H1 (cell line): ENCODE results near the gene COL16A1. TPM values are rescaled to one million over a fixed set of nuclear protein-coding genes. Genes with fewer than 3 reads are reported as not detected.

Experiments used
- CTCF ChIA-PET: fragments of 300-600 bp; sonication (Branson Sonifier 250); formaldehyde crosslinking; loops from one replicate; lab custom pipeline; 2021; ENCODE audit not compliant: partially characterized antibody; lab: Charles Lee
- POLR2A ChIA-PET: fragments of 300-600 bp; sonication (Branson Sonifier 250); formaldehyde crosslinking; loops from one replicate; lab custom pipeline; 2021; ENCODE audit warnings: inconsistent platforms; ENCODE audit not compliant: partially characterized antibody; lab: Charles Lee
- DNase-seq, 2 experiments: peaks; one replicate each; pipeline versions ENCODE4 v3.0.0 to v3.0.0-alpha.2; 2010 to 2022; ENCODE audit warnings: low spot score in 2 of 2, low read depth in 1 of 2, mixed read lengths in 1 of 2
- FAIRE-seq: peaks from 2 replicates; lab custom pipeline; 2011; peaks lifted over from hg19 to GRCh38; lab: Jason Lieb, UNC
- H2AFZ ChIP-seq: 2 replicates; pipeline ENCODE4 v1.8.1; 2012; ENCODE audit warnings: low read length, inconsistent platforms
- H2AK5ac ChIP-seq: 2 replicates; pipeline ENCODE4 v1.6.1; 2013; ENCODE audit warnings: low read depth, low read length
- H2BK120ac ChIP-seq: replicated peaks from 2 replicates; pipeline ENCODE3; 2013; ENCODE audit warnings: low read depth, low read length, inconsistent platforms
- H2BK12ac ChIP-seq: 2 replicates; pipeline ENCODE4 v1.6.1; 2013; ENCODE audit warnings: low read depth, low read length
- H2BK15ac ChIP-seq: 2 replicates; pipeline ENCODE4 v1.6.1; 2013; ENCODE audit warnings: low read length
- H2BK20ac ChIP-seq: 2 replicates; pipeline ENCODE4 v1.6.1; 2013; ENCODE audit warnings: low read length
- H2BK5ac ChIP-seq: 2 replicates; pipeline ENCODE4 v1.6.1; 2013; ENCODE audit warnings: low read depth, low read length
- H3K14ac ChIP-seq: 2 replicates; pipeline ENCODE4 v1.6.1; 2013; ENCODE audit warnings: inconsistent platforms; ENCODE audit not compliant: insufficient read length
- H3K18ac ChIP-seq: 2 replicates; pipeline ENCODE4 v1.6.1; 2013; ENCODE audit warnings: low read length; ENCODE audit errors: extremely low read depth
- H3K23ac ChIP-seq: 2 replicates; pipeline ENCODE4 v1.6.1; 2013; ENCODE audit warnings: inconsistent platforms; ENCODE audit not compliant: insufficient read length
- H3K23me2 ChIP-seq: 2 replicates; pipeline ENCODE4 v1.6.1; 2013; ENCODE audit warnings: low read depth, low read length
- H3K27ac ChIP-seq: 2 replicates; pipeline ENCODE4 v1.6.1; 2011; ENCODE audit warnings: low read depth, low read length, inconsistent platforms
- H3K27me3 ChIP-seq, 4 experiments: replicated peaks in 1 of 4; 1 replicate in 1 of 4; 2 replicates in 3 of 4; pipeline versions ENCODE4 v1.6.1 to v1.8.1; 2011 to 2013; ENCODE audit warnings: low read length in 3 of 4, mild to moderate bottlenecking in 3 of 4, inconsistent platforms in 2 of 4, mixed read lengths in 2 of 4, moderate library complexity in 1 of 4; ENCODE audit not compliant: control insufficient read depth in 3 of 4, insufficient read depth in 3 of 4; ENCODE audit errors: extremely low read depth in 1 of 4
- H3K36me3 ChIP-seq, 4 experiments: 2 replicates each; pipeline versions ENCODE4 v1.6.1 to v1.8.1; 2011 to 2013; ENCODE audit warnings: mild to moderate bottlenecking in 4 of 4, low read length in 3 of 4, moderate library complexity in 2 of 4, control low read depth in 1 of 4, inconsistent platforms in 1 of 4; ENCODE audit not compliant: insufficient read depth in 4 of 4, control insufficient read depth in 2 of 4
- H3K4ac ChIP-seq: replicated peaks from 2 replicates; pipeline ENCODE3; 2013; ENCODE audit warnings: low read length, low read depth, mixed read lengths, inconsistent platforms; ENCODE audit not compliant: insufficient read length
- H3K4me1 ChIP-seq, 4 experiments: replicated peaks in 1 of 4; 1 replicate in 1 of 4; 2 replicates in 3 of 4; pipeline versions ENCODE4 v1.6.1 to v1.8.1; 2011 to 2013; ENCODE audit warnings: low read length in 3 of 4, inconsistent platforms in 2 of 4, mixed read lengths in 1 of 4; ENCODE audit not compliant: insufficient read depth in 4 of 4, control insufficient read depth in 3 of 4
- H3K4me2 ChIP-seq, 2 experiments: 2 replicates each; pipeline versions ENCODE4 v1.6.1 to v1.8.1; 2011 to 2013; ENCODE audit warnings: low read depth in 2 of 2, low read length in 2 of 2, control low read depth in 1 of 2, inconsistent platforms in 1 of 2, mild to moderate bottlenecking in 1 of 2; ENCODE audit not compliant: insufficient read depth in 1 of 2
- H3K4me3 ChIP-seq, 4 experiments: fragments of 200-600, 300-600 bp in 1 of 4; sonication (generic), shearing (Covaris generic), sonication (Bioruptor Twin) in 1 of 4; 2 replicates each; pipeline versions ENCODE4 v1.5.1 to v1.8.1; 2011 to 2016; ENCODE audit warnings: low read length in 4 of 4, low read depth in 3 of 4, control low read depth in 2 of 4, inconsistent platforms in 2 of 4, mild to moderate bottlenecking in 2 of 4, mixed read lengths in 1 of 4, moderate library complexity in 1 of 4; ENCODE audit not compliant: insufficient read depth in 2 of 4; ENCODE audit errors: extremely low read depth in 1 of 4
- H3K56ac ChIP-seq: replicated peaks from 2 replicates; pipeline ENCODE3; 2013; ENCODE audit warnings: low read depth, mild to moderate bottlenecking, mixed read lengths, low read length, inconsistent platforms; ENCODE audit not compliant: insufficient read length
- H3K79me1 ChIP-seq: 2 replicates; pipeline ENCODE4 v1.6.1; 2013; ENCODE audit warnings: low read depth, low read length, control low read depth
- H3K79me2 ChIP-seq, 2 experiments: 2 replicates each; pipeline versions ENCODE4 v1.6.1 to v1.8.1; 2012 to 2013; ENCODE audit warnings: low read length in 2 of 2, mild to moderate bottlenecking in 2 of 2, inconsistent platforms in 1 of 2; ENCODE audit not compliant: insufficient read depth in 2 of 2, control insufficient read depth in 1 of 2
- H3K9ac ChIP-seq, 4 experiments: replicated peaks in 1 of 4; 1 replicate in 1 of 4; 2 replicates in 3 of 4; pipeline versions ENCODE4 v1.6.1 to v1.8.1; 2011 to 2013; ENCODE audit warnings: low read depth in 3 of 4, low read length in 3 of 4, control low read depth in 2 of 4, mild to moderate bottlenecking in 2 of 4, moderate library complexity in 2 of 4, inconsistent platforms in 1 of 4; ENCODE audit errors: extremely low read depth in 1 of 4
- H3K9me3 ChIP-seq, 2 experiments: 2 replicates each; pipeline versions ENCODE4 v1.6.1 to v1.8.1; 2012 to 2013; ENCODE audit warnings: mild to moderate bottlenecking in 2 of 2, moderate library complexity in 2 of 2, control low read depth in 1 of 2, inconsistent platforms in 1 of 2, low read depth in 1 of 2, low read length in 1 of 2, mixed read lengths in 1 of 2; ENCODE audit not compliant: insufficient read depth in 2 of 2
- H4K20me1 ChIP-seq, 2 experiments: replicated peaks in 1 of 2; 2 replicates each; pipeline versions ENCODE3 to v1.8.1; 2011 to 2013; ENCODE audit warnings: inconsistent platforms in 2 of 2, low read length in 2 of 2, mild to moderate bottlenecking in 1 of 2; ENCODE audit not compliant: insufficient read depth in 2 of 2, control insufficient read depth in 1 of 2
- H4K5ac ChIP-seq: 2 replicates; pipeline ENCODE4 v1.6.1; 2013; ENCODE audit warnings: low read length, low read depth, mixed read lengths, inconsistent platforms; ENCODE audit not compliant: insufficient read length
- H4K8ac ChIP-seq: 2 replicates; pipeline ENCODE4 v1.8.0; 2013; ENCODE audit warnings: mild to moderate bottlenecking, moderate library complexity, low read length, inconsistent platforms; ENCODE audit not compliant: insufficient read depth; ENCODE audit errors: extremely low read depth
- H4K91ac ChIP-seq: replicated peaks from 2 replicates; pipeline ENCODE3; 2013; ENCODE audit warnings: low read length, mixed read lengths, inconsistent platforms; ENCODE audit not compliant: insufficient read length
- HDAC2 ChIP-seq, 2 experiments: fragments of 300-600 bp in 1 of 2; sonication (generic) in 1 of 2; IDR thresholded peaks; 2 replicates each; pipeline ENCODE4 v1.6.1; 2011 to 2012; ENCODE audit warnings: low read depth in 2 of 2, low read length in 2 of 2, mild to moderate bottlenecking in 2 of 2, moderate library complexity in 2 of 2, borderline replicate concordance in 1 of 2, inconsistent platforms in 1 of 2
- HDAC6 ChIP-seq: IDR thresholded peaks from one replicate; pipeline ENCODE4 v1.7.1; 2012; ENCODE audit warnings: low read depth, mild to moderate bottlenecking, inconsistent platforms, low read length, moderate library complexity
- NANOG ChIP-seq: IDR thresholded peaks from 2 replicates; pipeline ENCODE4 v1.6.1; 2011; ENCODE audit warnings: low read length, low read depth, mild to moderate bottlenecking, inconsistent platforms; ENCODE audit not compliant: insufficient read depth, poor library complexity, severe bottlenecking
- RFX5 ChIP-seq: IDR thresholded peaks from 2 replicates; pipeline ENCODE4 v1.6.1; 2011; ENCODE audit warnings: low read depth, low read length, improper control_type of control experiment, borderline replicate concordance
- TBP ChIP-seq: IDR thresholded peaks from 2 replicates; pipeline ENCODE4 v1.6.1; 2011; ENCODE audit warnings: low read depth, low read length, improper control_type of control experiment
- WGBS, 2 experiments: shearing (Covaris generic) in 1 of 2; methylation state at CpG; one replicate each; pipeline versions ENCODE4 v1.1.6 to v1.1.7; 2013 to 2015; ENCODE audit warnings: low lambda C conversion rate in 2 of 2, mixed read lengths in 2 of 2, inconsistent platforms in 1 of 2, low coverage in 1 of 2, missing lambda C conversion rate in 1 of 2; ENCODE audit not compliant: insufficient replicate concordance in 2 of 2, insufficient coverage in 1 of 2, insufficient read length in 1 of 2; ENCODE audit errors: extremely low coverage in 1 of 2, missing lambda C conversion rate in 1 of 2; 5-methylcytosine and 5-hydroxymethylcytosine counted together
- polyA plus RNA-seq, 7 experiments: library from polyadenylated mRNA; depleted of rRNA in 3 of 7; stranded (reverse) in 5 of 7; unstranded in 2 of 7; fragments of >200 nt in 5 of 7; fragments of 200-250 nt in 2 of 7; gene quantifications; 1 replicate in 5 of 7; 2 replicates in 1 of 7; 4 replicates in 1 of 7; pipeline versions ENCODE4 v1.2.1 to v1.2.3, GENCODE V29; 2011 to 2013; ENCODE audit warnings: missing spikeins in 2 of 7, mixed read lengths in 2 of 7
- total RNA-seq: library from RNA; stranded (reverse); fragmentation: NEBNext Ultra II Directional; extraction: Animal tissue kit (Norgen Biotek cat#: 25700); gene quantifications from 2 replicates; pipeline ENCODE4 v1.2.1, GENCODE V29; 2021

Gene COL16A1
- total and polyA plus RNA-seq, 2 of the 8 experiments (the other 6 are each of a cell fraction or from before 2014, with no cell fraction given), result 2.0 to 10.5 TPM

- Histone ChIP-seq H3K27me3 (no peaks in the 10 kb centered on the region), H3K79me1 (no peaks in the 10 kb centered on the region), H3K36me3 (no peaks in the 10 kb centered on the region), H3K23me2 (no peaks in the 10 kb centered on the region), H4K5ac (no peak overlapping the region), H2AFZ (no peak overlapping the region), H3K23ac (no peak overlapping the region), H3K4me3 (no peak overlapping the region), H2BK5ac (peak overlapping the region; percentile 10; the same call in 1 of the 2 replicates), H4K91ac (no peak overlapping the region), H2AK5ac (no peak overlapping the region), H3K9ac (no peak overlapping the region), H4K20me1 (no peaks in the 10 kb centered on the region), H2BK15ac (no peak overlapping the region), H3K79me2 (no peaks in the 10 kb centered on the region), H3K4me1 (peaks cover under 1 to 12% (median 8%) of the 10 kb centered on the region in 4 experiments), H3K27ac (no peak overlapping the region), H3K4me2 (no peak overlapping the region), H3K56ac (no peak overlapping the region), H3K9me3 (no peaks in the 10 kb centered on the region), H3K14ac (no peak overlapping the region), H2BK20ac (no peak overlapping the region), H3K18ac (0 out of 2 replicates have a peak overlapping the region, but pooled peaks have one; percentile 38), H2BK12ac (no peak overlapping the region), H3K4ac (no peak overlapping the region), H4K8ac (no peak overlapping the region), H2BK120ac (no peak overlapping the region)
- FAIRE-seq, result no peak
- WGBS, 2 experiments, result 79% methylated on average over 7 of the region's 7 CpGs; no CpG with 5 or more reads in 1 of the 2 experiments
- POLR2A ChIA-PET, result interaction anchor here (1.9 kb wide), 1 partner anchor 11 kb away, joined by 9 read pairs; no protein-coding TSS in a partner anchor
- CTCF ChIA-PET, result interaction anchor here (0.8 to 9.2 kb wide), 20 partner anchors 11 to 114 kb away, joined by 3 to 130 read pairs (median 12); partner anchors contain the start of gene COL16A1
- TF ChIP-seq NANOG (no peak), HDAC6 (no peak), TBP (no peak), RFX5 (no peak), HDAC2 (IDR thresholded peaks at IDR 0.05; ENCODE audit: borderline replicate concordance in 1 of 2, low read depth in 2 of 2, low read length in 2 of 2) (no peak)
- DNase-seq, result no peak
These were observed 42.9 kb upstream of the COL16A1 start for GRCh38 chr1:31746687-31747086.
